GM12878 (cell line): ENCODE results near the gene VWA3A. TPM values are rescaled to one million over a fixed set of nuclear protein-coding genes. Genes with fewer than 3 reads are reported as not detected.

Experiments
- ASH2L ChIP-seq: fragments of 300-600, 200-600 bp; sonication (generic); IDR thresholded peaks from 2 replicates; pipeline ENCODE4 v1.6.1; 2017; ENCODE audit warnings: low read depth, mild to moderate bottlenecking, borderline replicate concordance
- BHLHE40 ChIP-seq, 2 experiments: fragments of 450-650 bp in 1 of 2; IDR thresholded peaks; 2 replicates each; pipeline ENCODE4 v1.6.1; 2011 to 2017; ENCODE audit warnings: low read depth in 2 of 2, borderline replicate concordance in 1 of 2, improper control_type of control experiment in 1 of 2, low read length in 1 of 2, mild to moderate bottlenecking in 1 of 2
- CTCF ChIP-seq, 3 experiments: IDR thresholded peaks in 2 of 3; conservative IDR thresholded peaks in 1 of 3; 2 replicates each; pipeline ENCODE4 v1.5.1; 2011; ENCODE audit warnings: low read depth in 3 of 3, low read length in 3 of 3, mild to moderate bottlenecking in 3 of 3, control low read depth in 2 of 3, moderate library complexity in 2 of 3, inconsistent platforms in 1 of 3, mixed read lengths in 1 of 3; ENCODE audit not compliant: control insufficient read depth in 2 of 3, insufficient read depth in 1 of 3; ENCODE audit errors: extremely low read depth in 1 of 3
- EP300 ChIP-seq, 2 experiments: fragments of 150-350 bp in 1 of 2; IDR thresholded peaks; 2 replicates each; pipeline ENCODE4 v1.6.1; 2011 to 2012; ENCODE audit warnings: low read depth in 2 of 2, low read length in 2 of 2, borderline replicate concordance in 1 of 2, improper control_type of control experiment in 1 of 2, inconsistent platforms in 1 of 2; ENCODE audit not compliant: control insufficient read depth in 1 of 2
- ESRRA ChIP-seq: IDR thresholded peaks from 2 replicates; pipeline ENCODE4 v1.6.1; 2012; ENCODE audit warnings: mild to moderate bottlenecking, low read length, improper control_type of control experiment
- FOXM1 ChIP-seq: IDR thresholded peaks from 2 replicates; pipeline ENCODE4 v1.6.1; 2012; ENCODE audit warnings: low read depth, mild to moderate bottlenecking, inconsistent platforms, low read length, moderate library complexity
- IKZF1 ChIP-seq: fragments of 450-650 bp; conservative IDR thresholded peaks from 2 replicates; pipeline ENCODE4 v1.6.1; 2017; ENCODE audit warnings: antibody characterized with exemption, mild to moderate bottlenecking
- KDM1A ChIP-seq: fragments of 200-600 bp; sonication (generic); IDR thresholded peaks from 2 replicates; pipeline ENCODE4 v1.6.1; 2016; ENCODE audit warnings: borderline replicate concordance
- KLF5 ChIP-seq: fragments of 450-650 bp; IDR thresholded peaks from 2 replicates; pipeline ENCODE4 v1.6.1; 2014; ENCODE audit warnings: mild to moderate bottlenecking; ENCODE audit not compliant: partially characterized antibody
- MTA2 ChIP-seq: fragments of 450-650 bp; IDR thresholded peaks from 2 replicates; pipeline ENCODE4 v1.6.1; 2016; ENCODE audit warnings: low read depth, mild to moderate bottlenecking, moderate library complexity
- POLR2A ChIP-seq: IDR thresholded peaks from 2 replicates; pipeline ENCODE4 v1.6.1; 2011; ENCODE audit warnings: low read depth, mild to moderate bottlenecking, low read length
- POLR2AphosphoS5 ChIP-seq: IDR thresholded peaks from 2 replicates; pipeline ENCODE4 v1.6.1; 2011; ENCODE audit warnings: mild to moderate bottlenecking, low read length, inconsistent platforms
- REST ChIP-seq: IDR thresholded peaks from 2 replicates; pipeline ENCODE4 v1.6.1; 2012; ENCODE audit warnings: mild to moderate bottlenecking, low read depth, low read length
- SMARCA5 ChIP-seq: fragments of 450-650 bp; IDR thresholded peaks from 2 replicates; pipeline ENCODE4 v1.6.1; 2017; ENCODE audit warnings: mild to moderate bottlenecking
- SUPT20H ChIP-seq: IDR thresholded peaks from 2 replicates; pipeline ENCODE4 v1.6.1; 2011; ENCODE audit warnings: low read depth, mild to moderate bottlenecking, low read length, moderate library complexity, borderline replicate concordance; ENCODE audit not compliant: control insufficient read depth
- TCF12 ChIP-seq: IDR thresholded peaks from 2 replicates; pipeline ENCODE4 v1.6.1; 2011; ENCODE audit warnings: low read depth, mild to moderate bottlenecking, low read length
- ZNF207 ChIP-seq: fragments of 450-650 bp; IDR thresholded peaks from 2 replicates; pipeline ENCODE4 v1.6.1; 2014; ENCODE audit warnings: antibody characterized with exemption, mild to moderate bottlenecking, borderline replicate concordance
- ZNF687 ChIP-seq: fragments of 450-650 bp; IDR thresholded peaks from 2 replicates; pipeline ENCODE4 v1.6.1; 2017; ENCODE audit warnings: mild to moderate bottlenecking, moderate library complexity
- polyA plus RNA-seq, 11 experiments: library from polyadenylated mRNA; depleted of rRNA in 4 of 11; unstranded in 6 of 11; stranded (reverse) in 5 of 11; fragments of >200 nt; fragmentation: Nextera tagmentation in 4 of 11; fragmentation: Illumina TruSeq in 1 of 11; extraction: Ambion mirVana in 4 of 11; extraction: Trizol in 1 of 11; gene quantifications; 1 replicate in 1 of 11; 2 replicates in 10 of 11; pipeline versions ENCODE4 v1.2.1 to v1.2.3, GENCODE V29; 2011 to 2016; ENCODE audit warnings: inconsistent platforms in 2 of 11, missing spikeins in 2 of 11, low read depth in 1 of 11
- total RNA-seq, 4 experiments: library from RNA; depleted of rRNA in 3 of 4; stranded (reverse); fragments of >200 nt in 3 of 4; fragmentation: Illumina TruSeq in 1 of 4; extraction: Trizol in 1 of 4; gene quantifications; 2 replicates each; pipeline versions ENCODE4 v1.2.1 to v1.2.3, GENCODE V29; 2013 to 2021

VWA3A gene
- total and polyA plus RNA-seq, 10 of the 15 experiments (the other 5 are each of a cell fraction or from before 2014, with no cell fraction given) = 0.01 TPM; not detected in 9

- TF ChIP-seq ZNF687 (peak; percentile 96), ASH2L (no peak), KDM1A (no peak), ESRRA (no peak), POLR2AphosphoS5 (peak; percentile 73), REST (no peak), TCF12 (no peak), KLF5 (peak; percentile 68), BHLHE40 (IDR thresholded peaks at IDR 0.05; ENCODE audit: borderline replicate concordance in 1 of 2, low read depth in 2 of 2, low read length in 1 of 2) (peak in 1 of 2 experiments; percentile 41; a peak in 2 of 4 replicates), CTCF (IDR thresholded peaks at IDR 0.05 in 2 of 3, conservative IDR thresholded peaks at IDR 0.05 in 1 of 3; ENCODE audit: control insufficient read depth in 2 of 3, extremely low read depth in 1 of 3, insufficient read depth in 1 of 3, low read depth in 3 of 3, low read length in 3 of 3) (no peak), MTA2 (peak; percentile 39; the same call in 1 of the 2 replicates), SMARCA5 (no peak), EP300 (IDR thresholded peaks at IDR 0.05; ENCODE audit: borderline replicate concordance in 1 of 2, control insufficient read depth in 1 of 2, low read depth in 2 of 2, low read length in 2 of 2) (no peak), SUPT20H (no peak), FOXM1 (no peak), IKZF1 (no peak; the same call in 1 of the 2 replicates), POLR2A (peak; percentile 85), ZNF207 (0 out of 2 replicates have a peak, but pooled peaks have one; percentile 19)
- TF ChIP-seq, all 136 proteins: peak for 27
These were observed 98.6 kb downstream of the VWA3A start (continued) for GRCh38 chr16:22190776-22191531.
